ENCODE data around the gene UNKL. TPM values are rescaled to one million over a fixed set of nuclear protein-coding genes. Genes with fewer than 3 reads are reported as not detected.

Gene UNKL
- total RNA-seq, 1 donor from 2014 or later, result 31.5 TPM

- no peak overlapping the region for H3K27ac Mint-ChIP-seq
These were observed 31.2 kb upstream of the UNKL start for GRCh38 chr16:1445518-1446203.

GRCh38 chr16:1444730-1445517, 30.4 kb upstream of the UNKL start:
- Mint-ChIP-seq H3K36me3 (ENCODE audit: insufficient read depth) (no peaks in the 10 kb centered on the region), H3K4me3 (ENCODE audit: low read depth) (no peak overlapping the region), H3K9me3 (ENCODE audit: low read depth) (no peaks in the 10 kb centered on the region), H3K4me1 (ENCODE audit: low read depth) (no peaks in the 10 kb centered on the region), H3K27ac (no peak overlapping the region), H3K27me3 (no peaks in the 10 kb centered on the region)
- no peak for TF ChIP-seq CTCF (IDR thresholded peaks at IDR 0.05; ENCODE audit: unreplicated experiment)
- DNase-seq (ENCODE audit: low spot score, unreplicated experiment), result no peak

More at GRCh38 chr16:1445518-1446203, 31.2 kb upstream of the UNKL start:
- Mint-ChIP-seq H3K9me3 (ENCODE audit: low read depth) (no peaks in the 10 kb centered on the region), H3K4me3 (ENCODE audit: low read depth) (no peak overlapping the region), H3K27me3 (no peaks in the 10 kb centered on the region), H3K4me1 (ENCODE audit: low read depth) (no peaks in the 10 kb centered on the region), H3K36me3 (ENCODE audit: insufficient read depth) (no peaks in the 10 kb centered on the region)
- DNase-seq (ENCODE audit: low spot score, unreplicated experiment), result no peak
- no peak for TF ChIP-seq CTCF (IDR thresholded peaks at IDR 0.05; ENCODE audit: unreplicated experiment)

GRCh38 chr16:1443980-1444729, 29.7 kb upstream of the UNKL start, which contains the start of gene CCDC154:
TSS of gene CCDC154 (minus strand) at chr16:1444556. CDS start at chr16:1444322, 234 bp downstream.
- Mint-ChIP-seq H3K27me3 (no peaks in the 10 kb centered on the region), H3K4me1 (ENCODE audit: low read depth) (no peaks in the 10 kb centered on the region), H3K36me3 (ENCODE audit: insufficient read depth) (no peaks in the 10 kb centered on the region), H3K27ac (no peak within 1 kb of the TSS), H3K4me3 (ENCODE audit: low read depth) (no peak within 1 kb of the TSS), H3K9me3 (ENCODE audit: low read depth) (no peaks in the 10 kb centered on the region)
- TF ChIP-seq CTCF (IDR thresholded peaks at IDR 0.05; ENCODE audit: unreplicated experiment), result no peak
- DNase-seq (ENCODE audit: low spot score, unreplicated experiment), result no peak

- no peak for DNase-seq (ENCODE audit: low spot score, unreplicated experiment)
- Mint-ChIP-seq H3K9me3 (ENCODE audit: low read depth) (no peaks in the 10 kb centered on the region), H3K4me1 (ENCODE audit: low read depth) (no peaks in the 10 kb centered on the region), H3K27ac (no peak overlapping the region), H3K27me3 (no peaks in the 10 kb centered on the region), H3K4me3 (ENCODE audit: low read depth) (no peak overlapping the region), H3K36me3 (ENCODE audit: insufficient read depth) (no peaks in the 10 kb centered on the region)
- no peak for TF ChIP-seq CTCF (IDR thresholded peaks at IDR 0.05; ENCODE audit: unreplicated experiment)
These were observed 29.0 kb upstream of the UNKL start for GRCh38 chr16:1443403-1443973.

DNA sequence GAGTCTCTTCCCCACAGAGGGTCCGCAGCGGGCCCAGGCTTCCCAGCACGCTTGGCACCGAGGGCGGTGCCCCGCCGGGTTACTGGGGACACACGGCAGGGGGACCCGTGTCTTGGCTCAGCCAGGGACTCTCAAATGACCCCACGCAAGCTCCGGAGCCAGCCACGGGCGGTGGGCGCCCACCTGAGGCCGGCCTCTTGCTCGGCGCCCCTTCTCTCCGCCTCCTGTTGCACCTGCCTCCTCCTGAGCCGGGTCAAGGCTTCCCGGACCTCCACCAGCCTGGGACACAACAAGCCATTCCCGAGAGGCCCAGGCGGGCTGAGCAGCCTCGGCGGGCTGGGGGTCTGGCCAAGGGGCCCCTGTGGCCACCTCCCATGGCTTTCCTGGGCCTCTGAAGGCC, 28.2 kb upstream of the UNKL start:
- TF ChIP-seq CTCF (IDR thresholded peaks at IDR 0.05; ENCODE audit: unreplicated experiment), result no peak
- DNase-seq (ENCODE audit: low spot score, unreplicated experiment), result no peak
- H3K27me3 Mint-ChIP-seq, result no peaks in the 10 kb centered on the region

More for the DNA sequence above, 28.2 kb upstream of the UNKL start:
- no peaks in the 10 kb centered on the region for H3K9me3 Mint-ChIP-seq (ENCODE audit: low read depth)
- H3K36me3 Mint-ChIP-seq (ENCODE audit: insufficient read depth), result no peaks in the 10 kb centered on the region
- no peaks in the 10 kb centered on the region for H3K4me1 Mint-ChIP-seq (ENCODE audit: low read depth)
- H3K4me3 Mint-ChIP-seq (ENCODE audit: low read depth), result no peak overlapping the region
- H3K27ac Mint-ChIP-seq, result no peak overlapping the region
